Stimulated activated CD4-positive, alpha-beta T cell treated with anti-CD3 and anti-CD28 coated beads, Interleukin-15, amount 100 ng/mL, for 1 hour (primary cell): ENCODE measurements around the gene ITIH5.
A peak's percentile ranks its signal among the peaks of the same experiment; 100 is the strongest.
"Not testable (repeated sequence)": the region's sequence is repeated elsewhere in the genome, so short reads cannot be mapped to it uniquely, and the experiment has no call there.

Experiments used
- DNase-seq, 2 donors: peaks; one replicate each; pipeline ENCODE4 v3.0.0-alpha.2; 2020; ENCODE audit warnings: low read depth in 1 of 2, low spot score in 1 of 2

Gene ITIH5

DNA sequence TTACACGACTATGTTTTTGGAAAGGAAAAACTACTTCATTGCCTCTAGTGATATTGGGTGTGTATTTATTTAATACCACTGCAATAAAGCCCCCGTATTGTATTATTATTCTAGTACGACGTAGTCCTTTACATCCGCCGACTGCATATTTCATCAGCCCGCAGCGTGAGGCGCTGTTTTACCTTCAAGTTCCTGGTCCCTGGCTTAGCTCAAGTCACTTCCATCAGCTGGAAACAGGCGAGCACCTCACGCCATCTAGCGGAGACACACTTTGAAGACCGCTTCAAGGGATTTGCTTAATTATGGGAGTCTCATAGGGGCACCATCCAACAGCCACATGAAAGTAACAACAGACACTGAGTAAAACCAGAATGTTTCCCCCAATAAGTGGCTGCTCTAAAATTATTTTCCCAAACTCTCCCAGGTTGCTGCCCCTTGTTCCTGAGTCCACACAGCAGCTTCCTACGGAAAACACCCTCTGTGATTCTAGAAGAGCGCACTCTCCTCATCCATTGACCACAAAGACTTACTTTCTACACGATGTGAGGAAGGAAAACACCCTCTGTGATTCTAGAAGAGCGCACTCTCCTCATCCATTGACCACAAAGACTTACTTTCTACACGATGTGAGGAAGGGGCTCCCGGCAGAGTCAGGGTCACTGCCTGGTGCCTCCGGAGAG, 20.6 kb upstream of the ITIH5 start:
- DNase-seq = peak; percentile 39 to 41

DNA sequence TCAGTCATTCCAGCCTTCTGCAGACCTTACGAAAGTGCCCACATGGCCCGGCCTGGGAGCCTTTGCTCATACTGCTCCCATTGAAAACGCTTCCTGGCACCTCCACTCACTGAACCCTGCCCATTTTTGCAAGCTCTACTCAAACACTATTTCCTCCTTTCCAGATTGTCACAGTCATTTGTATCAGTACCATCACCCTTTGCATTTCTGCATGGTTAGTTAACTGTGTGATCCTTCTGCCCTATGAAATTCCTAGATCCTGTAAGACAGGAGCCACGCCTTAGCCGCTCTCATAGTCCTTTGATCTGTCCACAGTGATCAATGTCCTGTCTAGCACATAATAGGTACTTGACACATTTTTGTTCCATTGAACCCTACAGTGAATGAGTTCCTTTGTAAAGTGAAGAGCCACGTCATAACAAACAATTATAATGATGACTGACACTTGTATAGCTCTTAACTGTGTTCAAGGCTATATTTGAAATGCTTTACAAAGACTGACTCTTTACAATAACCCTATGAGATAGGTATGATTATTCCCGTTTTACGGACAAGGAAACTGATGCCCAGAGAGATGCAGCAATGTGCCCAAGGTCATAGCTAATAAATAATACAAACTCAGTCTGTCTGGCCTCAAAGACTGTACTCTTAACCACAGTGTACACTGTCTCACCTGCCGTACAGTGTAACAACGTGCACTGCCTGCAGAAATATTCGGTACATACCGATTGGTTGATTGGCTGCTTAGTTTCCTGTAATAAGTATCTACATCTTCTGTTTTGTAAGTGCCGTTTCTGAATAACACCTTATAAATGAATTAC, 19.8 kb upstream of the ITIH5 start:
- no peak for DNase-seq

- not testable (repeated sequence) for DNase-seq
These were observed 13.3 kb upstream of the ITIH5 start for GRCh38 chr10:7680078-7680477.

DNA sequence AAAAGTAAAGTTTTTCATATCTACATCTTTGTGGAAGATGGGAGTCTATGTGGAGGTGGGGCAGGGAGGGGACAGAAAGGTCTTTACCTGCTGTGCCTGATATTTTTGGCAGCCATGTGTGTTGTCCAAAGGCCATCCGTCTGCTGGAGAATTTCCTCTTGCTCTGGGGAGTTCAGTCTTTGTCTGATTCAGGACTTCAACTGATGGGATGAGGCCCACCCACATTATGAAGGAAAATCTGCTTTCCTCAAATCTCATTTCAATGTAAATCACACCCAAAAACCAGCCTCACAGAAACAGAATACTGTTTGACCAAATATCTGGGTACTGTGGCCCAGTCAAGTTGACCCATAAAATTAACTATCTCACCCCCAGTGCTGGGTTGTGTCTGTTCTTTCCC, 12.5 kb upstream of the ITIH5 start:
- no peak for DNase-seq

DNA sequence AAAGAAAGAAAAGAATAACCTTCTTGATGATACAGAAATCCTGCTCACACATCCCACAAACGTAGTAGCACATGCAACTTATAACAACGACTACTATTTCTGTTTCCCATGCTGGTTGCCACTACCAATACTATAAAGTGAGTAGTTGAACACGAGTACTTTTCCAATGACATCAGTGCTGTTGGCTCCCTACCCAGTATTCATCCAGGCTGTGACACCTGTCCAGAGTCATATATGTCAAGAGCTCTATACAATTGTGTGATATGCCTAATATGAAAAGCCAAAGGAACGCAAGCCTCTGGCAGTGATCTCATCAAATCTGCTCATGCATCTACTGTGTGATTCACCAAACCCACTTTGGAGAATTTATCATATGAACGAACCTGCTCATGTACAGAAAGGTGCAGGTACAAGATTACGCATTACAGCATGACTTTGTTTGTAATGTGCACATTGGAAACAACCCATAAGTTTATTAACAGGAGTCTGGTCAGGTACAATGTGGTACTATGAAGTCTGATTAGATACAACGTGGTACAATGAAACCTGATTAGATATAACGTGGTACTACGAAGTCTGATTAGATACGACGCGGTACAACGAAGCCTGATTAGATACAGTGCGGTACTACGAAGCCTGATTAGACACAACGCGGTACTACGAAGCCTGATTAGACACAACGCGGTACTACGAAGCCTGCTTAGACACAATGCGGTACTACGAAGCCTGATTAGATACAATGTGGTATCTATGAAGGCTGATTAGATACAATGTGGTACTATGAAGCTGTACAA, 5.8 kb upstream of the ITIH5 start:
- no peak for DNase-seq

DNA sequence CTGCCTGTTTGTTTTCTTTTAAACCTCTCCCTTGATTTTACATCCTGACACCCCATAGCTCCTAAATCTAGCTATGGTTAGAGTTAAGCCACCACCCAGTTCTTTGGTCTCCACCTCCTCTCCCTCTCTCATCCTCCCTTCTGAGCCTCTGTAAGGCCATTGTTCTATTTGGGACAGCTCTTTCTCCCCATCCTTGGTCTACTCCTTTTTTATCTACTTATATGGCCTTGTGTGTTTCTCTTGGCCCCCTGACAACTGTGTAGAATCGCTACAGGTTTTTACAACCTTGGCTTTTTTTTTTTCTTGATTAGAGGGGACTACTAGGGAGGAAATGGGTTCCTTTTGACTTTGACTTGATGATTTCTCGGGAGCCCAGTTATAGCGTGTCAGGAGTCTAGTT, 3.4 kb upstream of the ITIH5 start:
- DNase-seq = no peak

DNA sequence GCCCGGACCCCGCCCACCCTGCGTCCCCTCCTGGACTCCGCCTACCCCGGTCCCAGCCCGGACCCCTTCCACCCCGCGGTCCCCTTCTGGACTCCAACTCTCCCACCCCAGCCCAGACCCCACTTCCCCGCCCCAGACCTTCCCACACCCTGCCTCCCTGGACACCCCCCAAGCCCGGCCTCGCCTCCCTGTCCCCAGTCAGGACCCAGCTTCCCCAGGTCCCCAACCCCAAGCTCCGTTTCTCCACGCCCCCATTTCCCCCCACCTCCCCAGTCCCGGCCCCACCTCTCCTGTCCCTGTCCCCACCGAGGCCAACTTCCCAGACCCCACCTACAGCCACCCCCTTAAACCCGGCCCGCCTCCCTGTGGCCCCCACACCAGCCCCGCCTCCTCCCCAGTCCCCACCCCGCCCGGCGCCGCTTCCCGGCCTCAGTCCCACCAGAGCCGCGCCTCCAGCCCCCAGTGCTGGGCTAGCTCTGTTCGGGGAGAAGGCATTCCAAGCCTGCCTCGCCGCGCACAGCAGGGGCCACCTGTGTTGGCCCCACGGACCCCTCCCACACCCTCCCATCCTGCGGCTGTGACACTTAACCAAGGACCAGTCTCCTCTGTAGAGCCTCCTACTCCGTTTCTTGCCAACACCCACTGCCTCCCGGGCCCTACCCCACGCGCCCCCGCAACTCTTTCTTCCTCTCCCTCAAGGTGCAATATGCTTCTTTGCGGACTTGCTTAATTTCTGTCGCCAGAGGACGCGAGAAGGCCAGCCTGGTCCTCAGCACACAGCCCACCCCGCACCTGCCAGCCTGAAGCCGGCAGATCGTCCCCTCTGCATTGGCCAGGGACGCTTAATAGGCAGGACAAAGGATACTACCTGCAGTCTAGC, 736 bp upstream of the ITIH5 start:
- no peak for DNase-seq

DNA sequence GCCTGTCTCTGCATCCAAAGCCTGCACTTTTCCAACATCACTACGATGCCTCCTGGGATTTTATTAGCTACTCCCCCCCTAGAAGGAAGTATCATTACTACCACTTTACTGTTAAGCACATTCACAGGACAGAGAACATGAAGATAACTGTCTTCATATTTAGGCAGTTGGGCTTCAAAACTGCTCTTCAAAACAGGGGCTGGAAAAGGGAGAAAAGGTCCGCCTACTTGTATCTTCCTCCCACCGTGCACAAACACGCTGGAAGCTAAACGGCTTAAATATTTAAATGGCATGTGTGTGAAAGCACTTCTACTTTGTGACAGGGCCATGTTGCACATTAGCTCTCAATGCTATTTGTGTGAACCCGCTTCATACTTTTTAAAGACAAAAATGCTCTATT, 999 bp downstream of the ITIH5 start:
- DNase-seq = no peak

- no peak for DNase-seq
These were observed 2.1 kb downstream of the ITIH5 start for GRCh38 chr10:7664707-7665106.

GRCh38 chr10:7662522-7662921, 4.2 kb downstream of the ITIH5 start:
- DNase-seq = no peak

GRCh38 chr10:7659560-7659959, 7.2 kb downstream of the ITIH5 start:
- no peak for DNase-seq

DNA sequence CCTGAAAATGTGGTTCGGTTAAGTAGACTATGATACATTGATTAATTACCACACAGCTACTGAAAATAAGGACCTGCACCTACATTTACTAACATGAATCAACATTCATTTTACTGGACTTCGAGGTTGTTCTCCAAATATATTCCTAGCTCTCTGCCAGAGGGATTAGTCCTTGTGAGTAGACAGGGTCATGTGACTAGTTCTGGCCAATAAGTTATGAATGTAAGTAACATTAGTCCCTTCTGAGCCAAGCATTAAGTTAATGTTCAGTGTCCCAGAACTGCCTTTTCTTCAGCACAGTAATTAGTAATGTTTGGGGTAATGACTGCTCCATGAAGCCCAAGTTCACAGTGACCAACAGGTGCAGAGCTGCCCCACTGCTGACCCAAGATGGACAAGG, 9.2 kb downstream of the ITIH5 start:
- no peak for DNase-seq

DNA sequence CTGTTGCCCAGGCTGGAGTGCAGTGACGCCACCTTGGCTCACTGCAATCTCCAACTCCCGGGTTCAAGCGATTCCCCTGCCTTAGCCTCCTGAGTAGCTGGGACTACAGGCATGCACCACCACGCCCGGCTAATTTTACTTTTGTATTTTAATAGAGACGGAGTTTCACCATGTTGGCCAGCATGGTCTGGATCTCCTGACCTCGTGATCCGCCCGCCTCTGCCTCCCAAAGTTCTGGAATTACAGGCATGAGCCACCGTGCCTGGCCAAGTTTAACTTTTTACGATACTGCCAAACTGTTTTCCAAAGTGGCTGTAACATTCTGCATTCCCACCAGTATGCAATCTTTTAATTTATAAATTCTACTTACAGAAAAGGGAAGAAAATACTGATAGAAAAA, 9.7 kb downstream of the ITIH5 start:
- not testable (repeated sequence) for DNase-seq

DNA sequence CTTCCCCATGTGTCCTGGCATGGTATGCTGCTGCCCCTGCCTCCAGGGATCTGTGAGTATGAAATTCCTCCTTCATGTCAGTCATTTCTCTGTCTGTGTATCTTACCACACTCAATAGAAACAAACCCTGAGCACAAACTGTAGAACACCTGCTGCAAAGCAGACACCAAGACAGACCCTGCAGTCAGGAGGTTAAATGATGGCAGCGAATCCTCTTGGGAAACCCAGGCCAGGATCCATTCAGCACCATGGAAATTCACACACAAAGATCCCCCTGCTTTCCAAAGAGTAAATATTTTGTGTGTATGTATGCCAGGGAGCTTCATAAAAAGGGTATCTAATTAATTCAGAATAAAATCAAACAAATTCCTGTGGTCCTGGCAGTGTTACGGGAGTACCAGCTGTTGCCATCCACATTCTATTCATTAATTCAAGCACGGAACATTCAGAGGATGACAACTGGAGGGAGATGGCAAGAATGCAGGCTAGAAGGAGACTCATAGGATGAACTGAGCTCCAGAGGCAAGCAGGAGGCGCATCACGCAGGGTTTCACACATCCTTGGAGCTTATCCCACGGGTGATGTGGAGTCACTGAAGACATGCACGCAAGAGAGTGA, 14.8 kb downstream of the ITIH5 start:
- no peak for DNase-seq

DNA sequence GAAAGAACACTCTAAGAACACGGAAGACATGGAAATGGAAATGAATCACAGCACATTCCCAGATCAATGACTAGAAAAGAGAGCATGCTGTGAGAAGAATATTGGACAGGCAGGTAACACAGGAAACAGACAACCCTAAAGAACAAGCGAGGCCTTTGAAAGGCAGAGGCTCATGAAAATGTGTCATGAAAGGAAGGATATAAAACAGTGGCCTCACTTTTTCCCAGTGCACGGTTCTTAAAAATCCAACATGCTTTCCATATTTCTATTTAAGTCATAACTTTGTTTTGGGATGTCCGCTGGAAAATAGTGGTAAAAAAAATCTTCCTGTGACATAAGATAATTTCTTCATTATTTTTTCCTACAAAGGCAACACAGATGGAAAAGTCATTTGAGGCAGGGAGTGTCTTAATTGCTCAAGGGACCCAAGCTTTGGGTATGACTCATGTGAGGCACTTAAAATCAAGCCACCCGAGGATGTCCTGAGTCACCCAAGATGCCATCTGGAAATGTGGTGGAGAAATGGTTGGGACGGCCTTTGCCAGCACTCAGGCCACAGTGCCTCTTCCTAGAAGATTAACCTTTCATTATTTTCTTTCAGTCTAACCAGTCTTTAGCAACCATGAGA, 17.0 kb downstream of the ITIH5 start:
- no peak for DNase-seq

- no peak for DNase-seq
These were observed 19.6 kb downstream of the ITIH5 start for GRCh38 chr10:7647062-7647664.

DNA sequence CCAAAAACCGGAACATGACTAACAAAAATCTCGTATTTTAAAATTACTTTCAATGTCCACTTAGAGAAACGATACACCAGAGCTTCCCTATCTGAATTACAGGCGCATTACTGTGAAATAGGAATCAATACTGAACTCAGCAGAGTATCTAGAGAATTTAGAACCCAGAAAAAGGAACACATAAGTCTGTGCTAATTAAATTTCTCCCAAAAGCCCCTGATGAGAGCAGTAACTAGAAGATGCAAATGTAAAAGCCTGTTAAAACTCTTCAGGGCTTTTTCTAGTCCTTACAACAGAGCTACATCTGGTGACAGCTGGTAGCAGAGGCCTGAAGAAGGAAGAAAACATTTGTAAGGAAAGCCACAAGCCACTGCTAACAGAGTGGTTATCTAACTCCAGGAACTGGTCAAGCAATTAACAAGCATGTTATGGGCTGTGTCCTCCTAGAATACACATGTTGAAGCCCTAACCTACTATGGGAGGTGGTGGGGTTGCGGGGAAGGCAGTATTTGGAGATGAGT, 24.2 kb downstream of the ITIH5 start:
- no peak for DNase-seq

DNA sequence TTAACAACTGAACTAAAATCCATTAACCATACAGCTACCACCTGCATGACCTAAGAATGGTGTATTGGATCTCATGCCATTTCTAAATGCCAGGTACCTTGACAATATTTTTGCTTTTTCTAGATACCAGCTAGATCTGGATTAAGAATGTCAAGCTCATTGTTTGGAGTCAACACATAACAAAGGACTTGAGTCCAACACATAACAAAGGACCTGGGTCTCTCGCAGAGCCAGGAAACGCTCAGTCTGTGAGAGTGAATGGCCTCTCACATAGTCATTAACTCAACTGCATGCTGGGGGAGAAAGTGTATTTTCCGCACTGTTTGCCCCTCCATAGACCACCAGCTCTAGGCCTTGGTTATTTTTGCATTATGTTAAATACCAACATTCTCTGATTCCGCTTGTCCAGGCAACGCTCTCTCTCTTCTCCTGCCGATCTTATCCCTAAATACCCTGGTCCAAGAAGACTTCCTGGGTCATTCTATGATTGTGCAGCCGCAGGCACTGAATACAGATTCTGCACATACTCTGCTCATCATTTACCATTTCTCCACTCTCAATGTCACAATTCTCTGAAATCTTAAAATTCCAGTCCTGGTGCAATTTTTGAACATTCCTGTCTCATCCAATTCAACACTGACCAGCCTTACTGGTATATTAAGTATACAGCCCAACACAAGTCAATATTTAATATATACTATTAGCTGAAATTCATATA, 31.2 kb downstream of the ITIH5 start:
- DNase-seq = no peak
